Erythroblast (primary cell): ENCODE data around the gene SESTD1.

Experiments used
- GATA1 ChIP-seq: IDR thresholded peaks from 2 replicates; pipeline ENCODE4 v1.6.1; 2011; ENCODE audit warnings: low read depth, mild to moderate bottlenecking, control low read depth, low read length, moderate library complexity
- POLR2A ChIP-seq: IDR thresholded peaks from 2 replicates; pipeline ENCODE4 v1.6.1; 2011; ENCODE audit warnings: mild to moderate bottlenecking, low read length

GRCh38 chr2:179233626-179234430 lies 30.8 kb downstream of the SESTD1 start:
- TF ChIP-seq POLR2A, result no peak
- no peak for TF ChIP-seq GATA1
